ENCODE data around the gene GSAP.

DNA sequence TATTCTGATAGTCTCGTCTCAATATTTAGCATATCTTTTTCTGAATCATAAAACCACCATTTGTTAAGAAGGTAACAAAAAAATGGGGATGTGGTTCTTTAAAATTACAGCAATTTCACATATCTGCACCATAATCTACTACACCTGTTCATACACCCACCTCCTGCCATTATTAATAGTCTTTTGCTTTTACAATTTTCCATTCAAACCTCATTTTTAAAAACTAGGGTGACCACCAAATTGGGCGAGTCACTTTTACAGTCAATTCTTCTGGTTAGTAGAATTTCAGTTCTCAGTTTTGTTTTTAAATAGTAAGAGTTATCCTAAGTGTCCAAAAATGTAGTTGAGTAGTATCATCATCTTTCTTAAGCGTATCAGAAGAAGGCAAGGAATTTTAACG lies 48.4 kb upstream of the GSAP start:
- TF ChIP-seq, protein P1, sequence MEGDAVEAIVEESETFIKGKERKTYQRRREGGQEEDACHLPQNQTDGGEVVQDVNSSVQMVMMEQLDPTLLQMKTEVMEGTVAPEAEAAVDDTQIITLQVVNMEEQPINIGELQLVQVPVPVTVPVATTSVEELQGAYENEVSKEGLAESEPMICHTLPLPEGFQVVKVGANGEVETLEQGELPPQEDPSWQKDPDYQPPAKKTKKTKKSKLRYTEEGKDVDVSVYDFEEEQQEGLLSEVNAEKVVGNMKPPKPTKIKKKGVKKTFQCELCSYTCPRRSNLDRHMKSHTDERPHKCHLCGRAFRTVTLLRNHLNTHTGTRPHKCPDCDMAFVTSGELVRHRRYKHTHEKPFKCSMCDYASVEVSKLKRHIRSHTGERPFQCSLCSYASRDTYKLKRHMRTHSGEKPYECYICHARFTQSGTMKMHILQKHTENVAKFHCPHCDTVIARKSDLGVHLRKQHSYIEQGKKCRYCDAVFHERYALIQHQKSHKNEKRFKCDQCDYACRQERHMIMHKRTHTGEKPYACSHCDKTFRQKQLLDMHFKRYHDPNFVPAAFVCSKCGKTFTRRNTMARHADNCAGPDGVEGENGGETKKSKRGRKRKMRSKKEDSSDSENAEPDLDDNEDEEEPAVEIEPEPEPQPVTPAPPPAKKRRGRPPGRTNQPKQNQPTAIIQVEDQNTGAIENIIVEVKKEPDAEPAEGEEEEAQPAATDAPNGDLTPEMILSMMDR (IDR thresholded peaks at IDR 0.05), result no peak
- no peak for TF ChIP-seq POLR2A (IDR thresholded peaks at IDR 0.05)
